GM21786 (cell line): ENCODE results near the gene EPHB1.
A peak's percentile ranks its signal among the peaks of the same experiment; 100 is the strongest.

ENCODE experiments used
- ATAC-seq: cut with Tn5 transposase; IDR thresholded peaks from one replicate; pipeline ENCODE4 v1.9.1; 2021; ENCODE audit not compliant: unreplicated experiment

The EPHB1 gene

DNA sequence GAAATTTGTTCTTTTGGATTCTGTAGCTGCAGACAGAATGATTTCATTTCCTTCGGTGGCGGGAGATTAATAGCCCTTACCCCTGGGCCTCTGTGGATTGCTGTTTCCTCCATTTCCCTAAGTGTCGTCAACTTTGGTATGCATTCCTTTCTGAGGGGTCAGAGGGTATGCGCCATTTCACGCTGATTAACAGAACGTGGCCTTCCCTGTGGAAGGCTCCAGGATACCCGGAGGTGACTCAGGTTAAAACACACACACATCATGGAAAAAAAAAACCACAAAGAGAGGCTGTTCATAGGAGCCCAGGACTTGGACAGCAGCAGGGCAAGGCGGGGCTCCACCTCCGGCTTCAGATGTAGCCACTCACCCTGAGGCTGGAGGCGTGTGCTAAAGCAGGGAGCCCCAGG lies 51.9 kb downstream of the EPHB1 start:
- no peak for ATAC-seq

DNA sequence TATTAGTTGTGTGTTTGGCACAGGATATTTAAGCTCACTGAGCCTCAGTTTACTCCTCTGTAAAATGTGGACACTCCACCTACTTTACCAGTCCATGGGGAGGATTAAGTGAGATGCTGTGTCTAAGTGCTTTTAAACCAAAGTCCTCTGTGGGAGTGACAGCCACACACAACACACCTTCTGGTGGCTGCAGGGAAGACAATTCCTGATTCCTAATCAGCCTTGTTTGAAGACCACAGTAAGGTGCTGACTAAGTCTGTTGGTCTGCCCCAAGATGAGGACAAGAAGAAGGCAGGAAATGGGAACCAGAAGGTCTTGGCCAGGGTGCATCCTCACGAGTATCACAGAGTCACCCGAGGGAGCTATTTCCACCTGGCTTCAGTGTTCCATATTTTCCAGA lies 52.3 kb downstream of the EPHB1 start:
- ATAC-seq: no peak

DNA sequence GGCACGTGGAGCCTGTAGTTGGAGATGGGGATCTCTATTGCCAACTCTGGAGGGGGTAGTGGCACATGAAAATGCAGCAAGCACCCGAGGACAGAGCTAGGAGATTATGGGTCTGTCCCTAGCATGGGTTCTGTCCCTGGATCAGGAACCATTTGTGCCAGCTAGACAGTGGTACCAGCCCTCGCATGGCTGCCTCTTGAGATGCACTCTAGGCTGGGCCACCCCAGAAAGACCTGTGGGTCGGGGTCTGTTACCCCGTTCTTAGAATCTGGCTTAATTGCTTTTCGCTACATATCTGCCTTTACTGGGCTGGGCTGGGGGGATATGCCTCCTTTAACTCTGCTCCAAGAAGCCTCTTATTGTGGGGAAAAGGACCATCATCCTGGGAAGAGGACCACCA lies 54.5 kb downstream of the EPHB1 start:
- no peak for ATAC-seq

DNA sequence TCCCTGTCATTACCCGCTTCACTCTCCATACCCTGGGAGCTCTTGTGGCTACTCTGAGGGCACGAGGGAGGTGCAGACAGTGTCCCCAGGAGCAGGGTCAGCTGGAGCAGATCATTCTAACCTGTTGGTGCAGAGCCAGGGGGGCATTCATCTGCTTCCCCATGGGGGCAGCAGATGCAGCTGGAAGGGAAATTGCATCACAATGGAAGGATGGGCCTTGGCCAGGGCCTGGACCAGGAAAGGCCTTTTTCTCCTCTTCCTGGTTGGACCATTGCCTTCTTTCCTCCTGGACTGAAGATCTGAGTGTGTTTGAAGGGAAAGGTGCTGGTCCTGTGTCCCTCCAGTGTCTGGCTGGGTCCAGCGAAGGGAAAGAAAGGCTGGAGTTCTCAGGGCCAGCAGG lies 55.7 kb downstream of the EPHB1 start:
- ATAC-seq: no peak

DNA sequence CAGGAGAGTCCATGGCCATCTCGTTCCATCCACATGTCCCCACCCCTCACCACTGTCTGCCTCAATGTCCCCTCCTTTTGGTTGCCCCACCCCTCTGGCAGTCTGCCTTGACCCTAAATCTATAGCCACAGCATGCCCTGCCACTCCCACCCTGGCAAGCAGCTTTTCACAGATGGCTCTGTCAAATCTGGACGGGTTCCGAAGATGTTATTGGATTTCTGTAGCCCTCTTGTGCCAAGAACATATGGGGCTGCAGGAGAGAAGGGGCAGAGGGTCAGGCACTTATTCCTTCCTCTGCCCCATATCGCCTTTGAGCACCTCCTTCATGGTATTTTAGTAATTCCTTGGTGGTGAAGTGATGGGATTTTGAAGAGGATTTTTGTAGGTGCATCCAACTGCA lies 57.1 kb downstream of the EPHB1 start:
- no peak for ATAC-seq

DNA sequence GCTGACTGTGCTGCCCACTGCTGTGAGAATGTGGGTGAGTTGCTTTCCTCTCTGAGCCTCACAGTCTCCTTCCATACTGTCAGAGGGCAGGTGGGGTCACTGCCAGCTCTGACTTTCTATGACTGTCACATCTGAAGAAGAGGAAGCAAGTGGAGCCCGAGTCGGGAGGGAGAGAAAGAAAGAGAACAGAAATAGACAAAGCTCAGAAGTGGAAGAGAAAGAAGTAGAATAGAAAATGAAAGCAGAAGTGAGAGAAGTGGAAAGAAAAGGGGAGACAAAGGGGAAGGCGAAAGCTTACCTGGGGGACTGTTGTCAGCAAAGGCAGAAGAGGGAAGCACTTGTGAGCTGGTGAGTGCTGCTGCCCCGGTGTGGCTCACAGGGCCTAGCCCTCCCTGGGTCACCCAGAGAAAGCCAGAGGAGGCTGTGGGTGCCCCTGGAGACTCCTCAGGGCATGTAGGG lies 57.9 kb downstream of the EPHB1 start:
- ATAC-seq: peak; percentile 95

DNA sequence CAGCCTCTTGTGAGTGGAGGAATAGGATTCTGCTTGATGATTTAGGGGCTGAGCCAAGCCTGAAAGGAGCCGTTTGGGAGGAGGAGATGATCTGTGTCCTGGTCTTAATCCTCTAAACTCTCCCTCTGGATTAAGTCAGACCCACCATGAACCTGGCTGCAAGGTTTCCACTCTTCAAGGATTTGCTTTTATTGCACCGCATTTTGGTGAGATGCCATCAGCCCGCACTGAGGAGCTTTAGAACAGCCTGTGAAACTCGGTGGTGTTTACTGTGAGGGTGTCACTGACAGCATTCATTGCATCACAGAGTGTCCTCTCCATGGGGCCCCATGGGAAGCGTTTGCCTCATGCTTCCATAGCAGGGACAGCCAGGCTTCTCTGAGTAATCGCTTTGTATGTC lies 59.2 kb downstream of the EPHB1 start:
- ATAC-seq: no peak

DNA sequence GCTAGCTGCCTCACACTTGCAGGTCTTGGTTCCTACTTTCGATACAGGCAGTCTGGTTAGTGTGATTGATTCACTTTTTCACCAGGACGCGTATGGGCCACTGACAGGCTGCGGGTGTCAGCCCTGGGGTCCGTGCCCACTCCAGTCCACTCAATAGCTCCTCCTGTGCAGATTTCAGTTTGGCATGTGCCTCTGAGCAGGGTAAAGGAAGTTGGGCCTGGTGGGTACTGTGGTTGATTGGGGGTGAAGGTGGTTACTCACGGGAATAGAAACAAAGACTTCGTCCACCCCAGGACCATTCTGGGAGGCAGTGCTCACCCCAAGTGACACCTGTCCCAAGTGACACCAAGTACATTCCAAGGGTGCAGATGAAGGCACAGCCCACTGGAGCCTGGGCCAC lies 62.3 kb downstream of the EPHB1 start:
- ATAC-seq: no peak

DNA sequence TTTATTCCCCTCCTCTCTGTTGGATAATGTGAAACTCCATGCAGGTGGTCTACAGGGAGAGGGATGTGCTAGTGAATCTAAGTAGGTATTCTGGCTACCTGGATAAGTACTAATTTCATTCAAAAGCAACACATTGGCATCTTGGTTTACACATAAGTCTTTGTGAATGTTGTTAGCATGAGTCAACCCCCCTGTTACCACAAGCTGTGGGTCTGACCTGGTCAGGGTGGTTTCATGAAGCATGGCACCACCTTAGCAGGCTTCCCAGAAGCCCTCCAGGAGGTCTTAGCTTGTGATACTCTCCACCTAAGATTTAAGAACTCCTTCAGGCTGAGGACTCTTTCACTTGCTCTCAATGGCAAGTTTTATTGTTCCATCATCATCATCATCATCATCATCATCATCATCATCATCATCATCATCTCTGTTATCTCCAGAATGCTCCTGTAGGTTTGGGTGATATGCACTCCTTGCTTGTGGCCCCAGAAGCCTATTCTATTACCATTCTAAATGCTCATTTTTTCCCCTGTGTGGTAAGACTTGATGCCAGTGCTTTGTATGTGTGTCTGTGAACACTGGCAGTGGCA lies 62.8 kb downstream of the EPHB1 start:
- ATAC-seq: no peak

DNA sequence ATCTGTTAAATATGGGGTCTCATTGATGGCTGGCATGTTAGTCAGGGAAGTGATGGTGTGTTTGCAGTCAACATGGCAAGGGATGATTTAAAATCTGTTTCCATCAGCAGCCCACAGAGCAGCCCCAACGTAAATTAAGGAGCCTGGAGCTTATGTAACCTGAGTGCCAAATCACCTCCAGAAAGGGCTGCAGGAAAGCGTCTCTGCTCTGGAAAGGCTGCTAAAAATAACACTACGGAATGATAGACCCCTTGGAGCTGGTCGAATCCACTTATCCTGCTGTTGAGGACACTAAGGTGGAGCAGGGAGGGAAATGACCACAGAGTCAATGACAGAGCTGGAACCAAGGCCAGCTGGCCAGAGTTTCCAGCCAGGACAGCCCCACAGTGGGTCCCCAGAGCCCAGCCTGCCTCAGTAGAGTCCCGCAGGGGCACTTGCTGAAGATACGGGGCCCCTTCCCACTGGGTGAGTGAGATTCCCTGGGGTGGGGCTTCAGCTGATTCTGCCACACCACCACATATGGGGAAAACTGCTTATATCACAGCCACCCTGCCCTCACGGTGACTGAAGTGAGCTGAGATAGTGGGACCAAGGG lies 63.5 kb downstream of the EPHB1 start:
- no peak for ATAC-seq

DNA sequence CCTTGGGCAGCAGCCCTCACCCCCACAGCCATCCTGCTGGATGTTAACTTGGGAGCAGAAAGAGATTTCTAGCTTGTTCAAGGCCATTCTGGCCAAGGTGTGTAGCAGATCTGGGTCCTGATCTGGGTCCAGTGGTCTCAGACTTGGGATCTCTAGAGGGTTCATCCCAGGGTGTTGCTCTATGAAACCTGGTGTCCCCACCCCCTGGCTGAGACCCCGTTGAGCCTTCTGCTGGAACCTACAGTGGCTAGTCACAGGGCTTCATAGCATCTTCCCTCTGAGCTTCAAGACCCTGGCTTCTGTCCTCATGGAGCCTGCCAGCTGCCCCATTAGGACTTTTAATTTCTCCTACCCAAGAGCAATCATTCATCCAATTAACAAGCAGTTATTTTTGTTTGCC lies 64.3 kb downstream of the EPHB1 start:
- no peak for ATAC-seq

DNA sequence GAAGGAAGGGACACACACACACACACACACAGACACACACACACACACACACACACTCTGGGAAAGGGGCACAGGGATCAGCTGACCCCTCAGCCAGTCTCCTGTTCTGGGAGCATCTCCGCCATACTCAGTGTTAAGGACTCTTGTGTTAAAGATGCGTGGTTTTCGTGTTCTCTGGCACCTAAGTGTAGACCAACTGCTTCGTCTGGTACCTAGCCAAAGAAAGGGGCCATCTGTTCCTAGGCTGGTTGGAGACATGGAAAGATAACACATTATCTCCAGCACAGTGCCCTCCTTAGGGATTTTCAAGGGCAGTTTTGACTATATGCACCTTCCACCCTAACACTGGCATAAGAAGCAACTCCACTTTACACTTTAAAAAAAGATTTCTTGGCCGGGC lies 65.1 kb downstream of the EPHB1 start:
- ATAC-seq: no peak

DNA sequence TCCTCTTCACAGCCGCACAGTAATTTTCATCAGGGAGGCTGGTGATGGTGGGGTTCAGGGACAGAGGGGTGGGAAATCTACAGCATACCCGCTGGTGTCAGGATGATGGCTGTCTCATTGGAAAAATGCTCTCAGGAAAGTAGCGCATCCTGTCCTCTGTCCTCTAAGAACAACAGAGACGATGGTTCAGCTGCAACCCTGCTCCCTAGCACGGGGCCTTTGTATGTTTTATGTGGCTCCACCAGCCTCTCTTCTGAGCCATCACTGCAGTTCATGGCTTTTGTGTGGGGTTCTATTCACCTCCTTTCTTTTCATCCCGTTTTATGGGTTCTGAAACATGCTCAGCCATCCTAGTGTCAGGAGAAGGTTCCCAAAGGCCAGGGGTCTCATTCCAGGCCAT lies 68.9 kb downstream of the EPHB1 start:
- no peak for ATAC-seq

DNA sequence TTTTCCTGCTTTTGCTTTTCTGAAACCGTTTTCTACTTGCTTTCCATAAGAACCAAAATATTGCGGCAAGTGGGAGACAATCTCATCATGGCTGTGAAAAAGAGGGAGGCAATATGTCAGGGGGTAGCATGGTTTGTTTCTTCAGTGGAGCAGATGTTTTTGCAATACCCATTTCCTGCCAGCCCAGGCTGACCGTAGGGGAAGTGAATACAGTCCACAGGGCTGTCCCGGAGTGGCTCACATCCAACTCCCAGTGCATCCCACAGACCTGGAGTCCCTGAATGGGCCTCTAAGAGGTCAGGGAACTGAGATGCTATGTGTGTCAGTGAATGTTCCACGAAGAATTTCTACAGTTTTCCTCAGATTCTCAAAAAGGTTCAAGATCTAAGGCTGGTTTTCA lies 69.6 kb downstream of the EPHB1 start:
- no peak for ATAC-seq

DNA sequence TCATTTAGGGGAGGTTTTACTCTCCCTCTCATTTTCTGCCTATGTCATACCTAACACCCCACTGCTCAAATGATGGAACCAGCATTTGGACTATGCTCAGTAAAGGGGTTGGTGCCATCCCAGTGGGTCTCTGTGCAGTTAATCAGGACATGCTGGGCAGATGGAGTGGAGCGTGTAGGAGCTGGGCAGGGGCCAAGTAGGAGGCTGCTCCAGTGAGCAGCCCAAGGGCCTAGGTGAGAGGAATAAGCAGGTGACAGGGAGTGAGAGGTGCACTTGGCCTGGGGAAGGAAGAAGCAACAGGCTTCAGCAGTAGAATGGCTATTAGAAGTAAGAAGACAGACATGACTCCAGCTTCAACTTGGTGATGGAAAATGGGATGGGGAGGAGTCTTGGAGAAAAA lies 72.2 kb downstream of the EPHB1 start:
- ATAC-seq: no peak

DNA sequence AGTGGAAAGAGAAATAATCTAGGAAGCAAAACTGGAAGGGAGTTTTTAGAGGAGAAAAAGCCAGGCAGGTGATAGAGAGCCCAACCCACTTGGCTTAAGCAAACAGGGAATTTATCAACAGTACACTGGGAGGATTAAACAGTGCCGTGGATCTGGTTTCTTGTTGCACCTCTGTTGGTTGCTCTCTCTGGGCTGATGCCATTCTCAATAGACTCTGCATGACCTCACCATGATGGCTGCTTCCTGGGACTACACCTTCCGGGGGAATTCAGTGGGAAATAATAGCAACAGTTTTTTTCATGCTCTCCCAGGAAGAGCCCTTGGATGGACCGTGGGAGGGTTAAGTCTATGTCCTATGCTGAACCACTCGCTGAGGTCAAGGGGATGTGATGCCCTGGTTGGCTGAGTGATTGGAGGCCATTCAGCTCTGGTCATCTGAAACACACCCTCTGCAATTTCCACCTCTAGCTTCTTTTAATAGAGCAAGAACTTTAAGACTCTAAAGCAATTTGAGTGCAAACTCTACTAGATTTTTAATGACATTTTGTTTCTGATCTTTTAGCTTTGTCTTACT lies 74.2 kb downstream of the EPHB1 start:
- no peak for ATAC-seq

DNA sequence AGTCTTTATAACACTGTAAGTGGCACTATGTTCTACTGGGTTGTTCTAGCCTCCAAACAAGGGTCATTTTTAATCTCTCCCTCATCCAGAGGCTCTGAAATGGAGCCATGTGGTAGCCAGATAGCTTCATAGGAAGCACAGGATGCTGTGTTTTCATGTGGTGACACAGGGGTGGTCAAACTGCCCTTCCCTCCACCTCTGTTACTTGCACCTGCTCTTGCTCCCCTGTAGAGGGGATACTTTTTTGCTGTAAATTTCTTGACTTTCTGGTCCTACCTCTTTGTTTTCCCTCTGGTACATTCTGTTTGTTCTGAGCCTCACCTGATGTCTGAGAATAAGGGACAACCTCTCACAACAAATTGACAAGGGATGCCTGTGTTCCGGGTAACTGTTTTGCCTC lies 76.8 kb downstream of the EPHB1 start:
- no peak for ATAC-seq

DNA sequence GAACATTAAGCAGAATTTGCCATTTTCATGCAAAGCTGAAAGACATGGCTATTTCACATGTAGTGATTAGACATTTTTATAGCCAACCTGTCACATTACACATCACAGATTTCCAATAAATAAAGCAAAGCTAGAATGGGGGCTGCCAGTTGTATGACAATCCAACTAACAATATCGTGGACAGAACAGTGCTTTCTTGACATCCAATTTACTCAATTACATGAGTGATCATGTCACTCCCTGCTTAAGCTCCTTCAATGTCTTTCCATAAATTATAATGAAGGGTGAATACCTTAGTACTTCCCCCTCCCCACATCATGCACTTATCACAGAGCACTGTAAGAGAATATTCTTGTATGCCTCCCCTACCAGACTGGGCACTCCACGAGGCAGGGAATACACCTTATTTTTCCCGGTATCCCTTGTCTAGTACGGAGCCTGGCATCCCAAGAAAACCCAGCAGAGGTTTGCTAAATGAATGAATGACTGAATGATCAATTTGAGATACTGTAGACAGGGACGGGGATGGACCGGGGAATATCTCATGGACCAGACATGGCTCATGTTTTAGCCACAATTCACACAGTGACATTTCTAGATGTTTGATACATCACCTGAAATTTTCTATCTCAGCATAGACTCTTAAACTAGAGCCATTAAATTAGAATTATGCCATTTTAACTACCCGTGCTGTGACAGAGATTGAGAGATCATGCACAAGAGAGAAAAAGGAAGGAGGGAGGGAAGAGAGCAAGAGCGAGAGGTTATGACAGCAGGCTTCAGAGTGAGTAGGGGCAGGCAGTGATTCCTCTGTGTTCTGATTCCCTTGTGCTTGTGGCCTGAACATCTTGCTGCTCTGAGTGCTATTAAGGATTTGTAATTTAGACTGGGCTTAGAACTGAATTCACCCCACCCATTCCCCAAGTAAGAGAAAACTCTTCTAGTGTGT lies 77.7 kb downstream of the EPHB1 start:
- no peak for ATAC-seq

DNA sequence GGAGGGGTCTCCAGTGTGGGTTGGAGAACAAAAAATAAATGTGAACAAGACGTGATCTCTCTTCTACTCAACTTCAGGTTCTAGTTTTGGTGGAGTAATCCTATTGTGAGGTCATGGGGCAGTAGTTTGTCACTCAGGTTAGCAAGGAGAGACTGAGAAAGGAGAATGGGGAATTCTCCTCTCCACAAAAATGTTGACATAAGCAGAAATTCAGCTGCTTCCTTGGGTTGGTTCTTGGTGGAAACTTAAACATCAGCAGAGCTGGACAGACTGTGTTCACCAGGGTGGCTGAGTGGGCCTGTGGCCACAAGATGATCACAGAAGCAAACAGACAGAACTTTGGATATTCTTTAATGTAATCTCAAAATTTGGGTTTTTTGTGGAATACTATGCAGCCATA lies 78.7 kb downstream of the EPHB1 start:
- no peak for ATAC-seq

DNA sequence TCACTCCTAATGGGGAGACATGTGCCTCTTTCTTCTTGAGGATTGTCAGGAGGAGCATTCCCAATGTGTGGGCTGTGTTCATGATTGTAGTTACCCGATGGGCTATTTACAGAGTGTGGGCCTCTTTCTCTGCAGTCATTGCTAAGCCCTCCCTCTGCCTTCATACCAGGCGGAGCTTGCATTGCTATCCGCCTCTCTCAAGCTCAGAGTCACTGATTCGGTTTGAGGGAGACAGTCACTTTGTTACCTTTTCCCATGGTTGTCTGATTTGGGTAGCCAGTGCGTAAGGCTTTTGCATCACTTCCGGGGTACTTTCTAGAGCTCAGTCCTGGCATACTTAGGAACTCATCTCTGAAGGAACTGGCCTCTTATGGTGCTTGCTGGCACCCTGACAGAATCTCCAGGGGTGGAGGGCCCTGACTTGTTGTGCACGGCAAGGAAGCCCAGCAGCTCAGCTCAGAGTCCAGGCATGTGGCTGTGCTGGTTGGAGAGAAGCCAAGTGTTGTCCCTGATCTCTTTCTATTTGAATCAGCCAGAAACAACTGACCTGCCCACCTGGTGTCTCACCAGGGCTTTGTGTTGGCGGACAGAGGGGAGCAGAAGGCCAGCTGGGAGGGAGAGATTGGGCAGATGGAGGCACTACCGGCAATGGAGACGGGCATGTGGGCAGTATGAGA lies 79.8 kb downstream of the EPHB1 start:
- no peak for ATAC-seq

DNA sequence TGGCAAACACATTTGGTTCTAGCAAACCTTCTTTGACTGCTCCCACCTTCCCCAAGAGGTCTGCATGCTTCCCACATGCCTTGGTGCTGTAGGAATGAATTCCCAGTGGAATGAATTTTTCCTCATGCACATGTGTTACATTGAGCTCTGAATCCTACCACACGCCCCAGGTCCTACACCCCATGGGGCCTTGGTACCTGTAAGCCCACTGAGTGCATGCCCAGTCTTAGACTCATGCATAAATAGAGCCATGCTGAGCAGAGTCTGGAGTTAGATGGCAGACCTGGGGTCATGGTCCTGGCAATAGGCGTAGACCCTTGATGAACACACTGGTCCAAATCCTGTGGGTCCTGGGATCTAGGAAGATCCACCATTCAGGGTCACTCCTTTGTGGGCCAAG lies 81.8 kb downstream of the EPHB1 start:
- no peak for ATAC-seq
